ENCODE data around the gene TIMM23B. TPM values are rescaled to one million over a fixed set of nuclear protein-coding genes. Genes with fewer than 3 reads are reported as not detected.
"Not testable (repeated sequence)": the region's sequence is repeated elsewhere in the genome, so short reads cannot be mapped to it uniquely, and the experiment has no call there.

The TIMM23B gene
- total RNA-seq, 1 donor from 2014 or later = 19.6 TPM

GRCh38 chr10:49995321-49995720 is 53.5 kb downstream of the TIMM23B start:
- not testable (repeated sequence) for H3K36me3 Mint-ChIP-seq (ENCODE audit: insufficient read depth); H3K4me3 Mint-ChIP-seq (ENCODE audit: low read depth); H3K27me3 Mint-ChIP-seq; H3K4me1 Mint-ChIP-seq (ENCODE audit: low read depth); DNase-seq (ENCODE audit: low spot score, unreplicated experiment); H3K27ac Mint-ChIP-seq; H3K9me3 Mint-ChIP-seq (ENCODE audit: low read depth)

- not testable (repeated sequence) for H3K9me3 Mint-ChIP-seq (ENCODE audit: low read depth); H3K4me1 Mint-ChIP-seq (ENCODE audit: low read depth); H3K27ac Mint-ChIP-seq; H3K36me3 Mint-ChIP-seq (ENCODE audit: insufficient read depth); DNase-seq (ENCODE audit: low spot score, unreplicated experiment); H3K27me3 Mint-ChIP-seq; H3K4me3 Mint-ChIP-seq (ENCODE audit: low read depth)
These were observed 72.2 kb downstream of the TIMM23B start for GRCh38 chr10:50014024-50014423.

GRCh38 chr10:50015596-50016220 is 73.9 kb downstream of the TIMM23B start:
- H3K27ac Mint-ChIP-seq; DNase-seq (ENCODE audit: low spot score, unreplicated experiment); H3K4me3 Mint-ChIP-seq (ENCODE audit: low read depth): not testable (repeated sequence)

GRCh38 chr10:50016926-50017325 is 75.1 kb downstream of the TIMM23B start:
- not testable (repeated sequence) for DNase-seq (ENCODE audit: low spot score, unreplicated experiment); H3K4me3 Mint-ChIP-seq (ENCODE audit: low read depth); H3K36me3 Mint-ChIP-seq (ENCODE audit: insufficient read depth); H3K27me3 Mint-ChIP-seq; H3K4me1 Mint-ChIP-seq (ENCODE audit: low read depth); H3K27ac Mint-ChIP-seq; H3K9me3 Mint-ChIP-seq (ENCODE audit: low read depth)

More at GRCh38 chr10:50015596-50016220, 73.9 kb downstream of the TIMM23B start:
- not testable (repeated sequence) for H3K27me3 Mint-ChIP-seq; H3K4me1 Mint-ChIP-seq (ENCODE audit: low read depth); H3K9me3 Mint-ChIP-seq (ENCODE audit: low read depth); H3K36me3 Mint-ChIP-seq (ENCODE audit: insufficient read depth)

- not testable (repeated sequence) for H3K27me3 Mint-ChIP-seq, H3K27ac Mint-ChIP-seq
These were observed 75.8 kb downstream of the TIMM23B start for GRCh38 chr10:50017646-50018045.

GRCh38 chr10:50019279-50019678 is 77.4 kb downstream of the TIMM23B start:
- H3K27ac Mint-ChIP-seq; H3K36me3 Mint-ChIP-seq (ENCODE audit: insufficient read depth); H3K27me3 Mint-ChIP-seq; H3K4me3 Mint-ChIP-seq (ENCODE audit: low read depth); H3K4me1 Mint-ChIP-seq (ENCODE audit: low read depth); DNase-seq (ENCODE audit: low spot score, unreplicated experiment); H3K9me3 Mint-ChIP-seq (ENCODE audit: low read depth): not testable (repeated sequence)

More at GRCh38 chr10:50017646-50018045, 75.8 kb downstream of the TIMM23B start:
- DNase-seq (ENCODE audit: low spot score, unreplicated experiment); H3K4me1 Mint-ChIP-seq (ENCODE audit: low read depth); H3K9me3 Mint-ChIP-seq (ENCODE audit: low read depth); H3K36me3 Mint-ChIP-seq (ENCODE audit: insufficient read depth); H3K4me3 Mint-ChIP-seq (ENCODE audit: low read depth): not testable (repeated sequence)

- H3K27ac Mint-ChIP-seq; H3K9me3 Mint-ChIP-seq (ENCODE audit: low read depth); H3K27me3 Mint-ChIP-seq; DNase-seq (ENCODE audit: low spot score, unreplicated experiment); H3K36me3 Mint-ChIP-seq (ENCODE audit: insufficient read depth); H3K4me1 Mint-ChIP-seq (ENCODE audit: low read depth); H3K4me3 Mint-ChIP-seq (ENCODE audit: low read depth): not testable (repeated sequence)
These were observed 78.7 kb downstream of the TIMM23B start for GRCh38 chr10:50020451-50021024.

- Mint-ChIP-seq H3K27me3 (no peaks in the 10 kb centered on the region), H3K4me1 (ENCODE audit: low read depth) (no peaks in the 10 kb centered on the region), H3K36me3 (ENCODE audit: insufficient read depth) (no peaks in the 10 kb centered on the region), H3K27ac (no peak overlapping the region), H3K9me3 (ENCODE audit: low read depth) (no peaks in the 10 kb centered on the region), H3K4me3 (ENCODE audit: low read depth) (no peak overlapping the region)
- TF ChIP-seq CTCF (IDR thresholded peaks at IDR 0.05; ENCODE audit: unreplicated experiment) = no peak
- DNase-seq (ENCODE audit: low spot score, unreplicated experiment) = no peak
These were observed 79.8 kb downstream of the TIMM23B start for GRCh38 chr10:50021646-50022045.

Other genes starting within 250 kb of the TIMM23B start
- 9.1 and 11.7 TPM in 2 replicates for gene OGDHL, start 179.7 kb upstream of the TIMM23B start, total RNA-seq
- 56.2 and 57.8 TPM in 2 replicates for gene PARG, start within 50 bp of the TIMM23B start, total RNA-seq
- 18.8 and 19.2 TPM in 2 replicates for gene AGAP6, start 46.4 kb downstream of the TIMM23B start, total RNA-seq
- 40.4 and 50.5 TPM in 2 replicates for gene WASHC2A, start 125.9 kb downstream of the TIMM23B start, total RNA-seq

Data from progenitor cell of endocrine pancreas (in vitro differentiated cells).